ENCODE results near the gene P4HA2. TPM values are rescaled to one million over a fixed set of nuclear protein-coding genes. Genes with fewer than 3 reads are reported as not detected.

Gene P4HA2
- total RNA-seq, 1 experiment from 2014 or later, result 25.1 TPM

- BruUV-seq (replicated peaks), result no TSS peak
- ATAC-seq, result peak; percentile 73
- Histone ChIP-seq H3K36me3 (ENCODE audit: control insufficient read depth, insufficient read depth, low read length) (no peaks in the 10 kb centered on the region), H3K4me3 (ENCODE audit: low read depth in 2 of 2, low read length in 2 of 2) (peak within 1 kb of the TSS; percentile 43 to 48), H3K27me3 (ENCODE audit: control insufficient read depth, insufficient read depth, low read length) (no peaks in the 10 kb centered on the region), H3K9me3 (ENCODE audit: control insufficient read depth, insufficient read depth, low read depth, low read length) (no peaks in the 10 kb centered on the region), H3K4me1 (ENCODE audit: control insufficient read depth, insufficient read depth, low read length) (no peaks in the 10 kb centered on the region), H3K27ac (ENCODE audit: low read length) (peak within 1 kb of the TSS; percentile 68)
- POLR2A ChIA-PET, result no interaction called here
- CTCF ChIA-PET, result no interaction called here
- TF ChIP-seq SIN3A (IDR thresholded peaks at IDR 0.05; ENCODE audit: borderline replicate concordance, insufficient read depth, low read depth, low read length) (no peak), TCF7L2 (IDR thresholded peaks at IDR 0.05; ENCODE audit: low read depth, low read length) (peak; percentile 96)
- no peak for DNase-seq (ENCODE audit: low read depth, low spot score)
- in situ Hi-C loops (cut with HindIII; ENCODE audit: low pct_unique_long_range_greater_than_20kb, low sequenced_read_pairs), result no loop called here
- intact Hi-C loops (cut with micrococcal nuclease; ENCODE audit: unreplicated experiment), result no loop called here
Measured at GRCh38 chr5:132257131-132258101, 29.8 kb upstream of the P4HA2 start, which contains the start of gene PDLIM4. Gene PDLIM4, plus strand, starts transcription at chr5:132257696. Its CDS starts 39 bp downstream, at chr5:132257735.

- ATAC-seq, result no peak
- Histone ChIP-seq H3K9me3 (ENCODE audit: control insufficient read depth, insufficient read depth, low read depth, low read length) (no peaks in the 10 kb centered on the region), H3K4me1 (ENCODE audit: control insufficient read depth, insufficient read depth, low read length) (no peaks in the 10 kb centered on the region), H3K36me3 (ENCODE audit: control insufficient read depth, insufficient read depth, low read length) (no peaks in the 10 kb centered on the region), H3K27ac (ENCODE audit: low read length) (no peak overlapping the region), H3K4me3 (ENCODE audit: low read depth in 2 of 2, low read length in 2 of 2) (peak overlapping the region in 1 of 2 experiments; percentile 41; a peak in 2 of 4 replicates), H3K27me3 (ENCODE audit: control insufficient read depth, insufficient read depth, low read length) (no peaks in the 10 kb centered on the region)
- no peak for DNase-seq (ENCODE audit: low read depth, low spot score)
- in situ Hi-C loops (cut with HindIII; ENCODE audit: low pct_unique_long_range_greater_than_20kb, low sequenced_read_pairs), result no loop called here
- TF ChIP-seq CTCF (IDR thresholded peaks at IDR 0.05) (no peak), SIN3A (IDR thresholded peaks at IDR 0.05; ENCODE audit: borderline replicate concordance, insufficient read depth, low read depth, low read length) (no peak), REST (IDR thresholded peaks at IDR 0.05; ENCODE audit: insufficient read depth in 1 of 2, low read depth in 2 of 2, low read length in 1 of 2) (no peak), POLR2AphosphoS5 (IDR thresholded peaks at IDR 0.05; ENCODE audit: low read depth, low read length) (no peak), TCF7L2 (IDR thresholded peaks at IDR 0.05; ENCODE audit: low read depth, low read length) (no peak)
- CTCF ChIA-PET, result no interaction called here
- no TSS peak for BruUV-seq (replicated peaks)
- POLR2A ChIA-PET, result no interaction called here
- intact Hi-C loops (cut with micrococcal nuclease; ENCODE audit: unreplicated experiment), result no loop called here
Measured at GRCh38 chr5:132256783-132257130, 29.1 kb upstream of the P4HA2 start.

Measured in Panc1 (cell line).